ENCODE measurements around the gene PPAT.

PPAT gene

GRCh38 chr4:56444719-56445118, 9.3 kb upstream of the PPAT start:
- DNase-seq (ENCODE audit: low read depth, low spot score): no peak
- no peak for TF ChIP-seq FOXP2 (optimal IDR thresholded peaks at IDR 0.05; ENCODE audit: control extremely low read depth, extremely low read length, insufficient read depth)
- no peak for TF ChIP-seq POLR2AphosphoS5 (IDR thresholded peaks at IDR 0.05; ENCODE audit: borderline replicate concordance, low read depth, low read length)
- no peak for TF ChIP-seq EZH2 (IDR thresholded peaks at IDR 0.05)
- Histone ChIP-seq H3K36me3 (ENCODE audit: insufficient read depth, low read length) (peaks cover 100% of the 10 kb centered on the region), H3K9ac (ENCODE audit: insufficient read length) (no peak overlapping the region), H3K9me3 (ENCODE audit: low read depth, low read length) (no peaks in the 10 kb centered on the region), H3K4me3 (no peak overlapping the region), H3K27ac (no peak overlapping the region)

- DNase-seq (ENCODE audit: low read depth, low spot score): no peak
- no peak overlapping the region for H3K9ac ChIP-seq (ENCODE audit: insufficient read length)
- TF ChIP-seq FOXP2 (optimal IDR thresholded peaks at IDR 0.05; ENCODE audit: control extremely low read depth, extremely low read length, insufficient read depth) (no peak), POLR2AphosphoS5 (IDR thresholded peaks at IDR 0.05; ENCODE audit: borderline replicate concordance, low read depth, low read length) (no peak), EZH2 (IDR thresholded peaks at IDR 0.05) (no peak)
- no peak overlapping the region; the same call in 1 of the 2 replicates for H3K27ac ChIP-seq
- H3K4me3 ChIP-seq: 0 out of 2 replicates have a peak overlapping the region, but pooled peaks have one; percentile 18
- peaks cover 71% of the 10 kb centered on the region for H3K36me3 ChIP-seq (ENCODE audit: insufficient read depth, low read length)
- H3K9me3 ChIP-seq (ENCODE audit: low read depth, low read length): no peaks in the 10 kb centered on the region
Observed at GRCh38 chr4:56440983-56441382, 5.6 kb upstream of the PPAT start.

- Histone ChIP-seq H3K4me3 (peak overlapping the region; percentile 47), H3K9ac (ENCODE audit: insufficient read length) (peak overlapping the region; percentile 25), H3K9me3 (ENCODE audit: low read depth, low read length) (no peaks in the 10 kb centered on the region), H3K27ac (no peak overlapping the region), H3K36me3 (ENCODE audit: insufficient read depth, low read length) (peaks cover 49% of the 10 kb centered on the region)
- TF ChIP-seq POLR2AphosphoS5 (IDR thresholded peaks at IDR 0.05; ENCODE audit: borderline replicate concordance, low read depth, low read length) (no peak), FOXP2 (optimal IDR thresholded peaks at IDR 0.05; ENCODE audit: control extremely low read depth, extremely low read length, insufficient read depth) (no peak), EZH2 (IDR thresholded peaks at IDR 0.05) (no peak)
- no peak for DNase-seq (ENCODE audit: low read depth, low spot score)
Observed at GRCh38 chr4:56438766-56439165, 3.4 kb upstream of the PPAT start.

GRCh38 chr4:56434599-56435139, 746 bp downstream of the PPAT start:
- Histone ChIP-seq H3K9ac (ENCODE audit: insufficient read length) (peak overlapping the region; percentile 80), H3K27ac (no peak overlapping the region), H3K36me3 (ENCODE audit: insufficient read depth, low read length) (peaks cover 8% of the 10 kb centered on the region), H3K9me3 (ENCODE audit: low read depth, low read length) (no peaks in the 10 kb centered on the region), H3K4me3 (peak overlapping the region; percentile 90)
- DNase-seq (ENCODE audit: low read depth, low spot score): no peak
- TF ChIP-seq POLR2AphosphoS5 (IDR thresholded peaks at IDR 0.05; ENCODE audit: borderline replicate concordance, low read depth, low read length): no peak

GRCh38 chr4:56433280-56433679, 2.1 kb downstream of the PPAT start:
- peak overlapping the region; percentile 63 for H3K9ac ChIP-seq (ENCODE audit: insufficient read length)
- H3K4me3 ChIP-seq: peak overlapping the region; percentile 90
- DNase-seq (ENCODE audit: low read depth, low spot score): no peak
- no peak overlapping the region for H3K27ac ChIP-seq
- no peaks in the 10 kb centered on the region for H3K36me3 ChIP-seq (ENCODE audit: insufficient read depth, low read length)
- TF ChIP-seq EZH2 (IDR thresholded peaks at IDR 0.05) (no peak), FOXP2 (optimal IDR thresholded peaks at IDR 0.05; ENCODE audit: control extremely low read depth, extremely low read length, insufficient read depth) (no peak), POLR2AphosphoS5 (IDR thresholded peaks at IDR 0.05; ENCODE audit: borderline replicate concordance, low read depth, low read length) (no peak)
- H3K9me3 ChIP-seq (ENCODE audit: low read depth, low read length): no peaks in the 10 kb centered on the region

GRCh38 chr4:56430203-56430602, 5.2 kb downstream of the PPAT start:
- Histone ChIP-seq H3K4me3 (no peak overlapping the region), H3K9me3 (ENCODE audit: low read depth, low read length) (no peaks in the 10 kb centered on the region), H3K36me3 (ENCODE audit: insufficient read depth, low read length) (peaks cover 16% of the 10 kb centered on the region), H3K27ac (no peak overlapping the region), H3K9ac (ENCODE audit: insufficient read length) (no peak overlapping the region)
- TF ChIP-seq FOXP2 (optimal IDR thresholded peaks at IDR 0.05; ENCODE audit: control extremely low read depth, extremely low read length, insufficient read depth): no peak
- DNase-seq (ENCODE audit: low read depth, low spot score): no peak

GRCh38 chr4:56427179-56427578, 8.2 kb downstream of the PPAT start:
- DNase-seq (ENCODE audit: low read depth, low spot score): no peak

GRCh38 chr4:56426273-56426672, 9.1 kb downstream of the PPAT start:
- H3K4me3 ChIP-seq: no peak overlapping the region
- no peak overlapping the region for H3K9ac ChIP-seq (ENCODE audit: insufficient read length)
- H3K9me3 ChIP-seq (ENCODE audit: low read depth, low read length): no peaks in the 10 kb centered on the region
- no peak overlapping the region for H3K27ac ChIP-seq
- TF ChIP-seq POLR2AphosphoS5 (IDR thresholded peaks at IDR 0.05; ENCODE audit: borderline replicate concordance, low read depth, low read length) (no peak), EZH2 (IDR thresholded peaks at IDR 0.05) (no peak), FOXP2 (optimal IDR thresholded peaks at IDR 0.05; ENCODE audit: control extremely low read depth, extremely low read length, insufficient read depth) (no peak)
- H3K36me3 ChIP-seq (ENCODE audit: insufficient read depth, low read length): peaks cover 28% of the 10 kb centered on the region
- no peak for DNase-seq (ENCODE audit: low read depth, low spot score)

More at GRCh38 chr4:56427179-56427578, 8.2 kb downstream of the PPAT start:
- no peak overlapping the region for H3K27ac ChIP-seq
- no peak overlapping the region for H3K4me3 ChIP-seq
- H3K9me3 ChIP-seq (ENCODE audit: low read depth, low read length): no peaks in the 10 kb centered on the region
- no peak for TF ChIP-seq POLR2AphosphoS5 (IDR thresholded peaks at IDR 0.05; ENCODE audit: borderline replicate concordance, low read depth, low read length)
- no peak for TF ChIP-seq FOXP2 (optimal IDR thresholded peaks at IDR 0.05; ENCODE audit: control extremely low read depth, extremely low read length, insufficient read depth)
- TF ChIP-seq EZH2 (IDR thresholded peaks at IDR 0.05): no peak
- H3K36me3 ChIP-seq (ENCODE audit: insufficient read depth, low read length): peaks cover 21% of the 10 kb centered on the region
- H3K9ac ChIP-seq (ENCODE audit: insufficient read length): no peak overlapping the region

- DNase-seq (ENCODE audit: low read depth, low spot score): no peak
- 0 out of 2 replicates have a peak overlapping the region, but pooled peaks have one; percentile 8 for H3K27ac ChIP-seq
- peaks cover 34% of the 10 kb centered on the region for H3K36me3 ChIP-seq (ENCODE audit: insufficient read depth, low read length)
- TF ChIP-seq EZH2 (IDR thresholded peaks at IDR 0.05) (no peak), POLR2AphosphoS5 (IDR thresholded peaks at IDR 0.05; ENCODE audit: borderline replicate concordance, low read depth, low read length) (no peak), FOXP2 (optimal IDR thresholded peaks at IDR 0.05; ENCODE audit: control extremely low read depth, extremely low read length, insufficient read depth) (no peak)
- H3K9me3 ChIP-seq (ENCODE audit: low read depth, low read length): no peaks in the 10 kb centered on the region
- no peak overlapping the region for H3K9ac ChIP-seq (ENCODE audit: insufficient read length)
- H3K4me3 ChIP-seq: no peak overlapping the region
Observed at GRCh38 chr4:56425518-56425917, 9.9 kb downstream of the PPAT start.

All from SK-N-MC (cell line).